ENCODE results near the gene LIN37. TPM values are rescaled to one million over a fixed set of nuclear protein-coding genes. Genes with fewer than 3 reads are reported as not detected.

LIN37 gene
- total and polyA plus RNA-seq, 2 of the 13 experiments (the other 11 are each of a cell fraction or from before 2014, with no cell fraction given), result 6.3 to 8.7 TPM

- TF ChIP-seq PRDM10 (CRISPR knock-in tag; IDR thresholded peaks at IDR 0.05; ENCODE audit: low read depth) (no peak), CENPX (CRISPR knock-in tag; IDR thresholded peaks at IDR 0.05) (no peak), NPAS2 (CRISPR knock-in tag; IDR thresholded peaks at IDR 0.05; ENCODE audit: borderline replicate concordance) (no peak), JUNB (CRISPR knock-in tag; IDR thresholded peaks at IDR 0.05; ENCODE audit: borderline replicate concordance) (no peak), DNMT1 (CRISPR knock-in tag; IDR thresholded peaks at IDR 0.05) (no peak), MED8 (CRISPR knock-in tag; IDR thresholded peaks at IDR 0.05; ENCODE audit: insufficient replicate concordance) (peak; percentile 43), KMT2B (CRISPR knock-in tag; IDR thresholded peaks at IDR 0.05) (peak; percentile 5; the same call in 1 of the 2 replicates), ZNF703 (CRISPR knock-in tag; IDR thresholded peaks at IDR 0.05; ENCODE audit: borderline replicate concordance) (no peak), ZNF83 (CRISPR knock-in tag; IDR thresholded peaks at IDR 0.05; ENCODE audit: borderline replicate concordance) (no peak), ZNF879 (CRISPR knock-in tag; IDR thresholded peaks at IDR 0.05) (no peak), FLYWCH1 (CRISPR knock-in tag; IDR thresholded peaks at IDR 0.05) (no peak), SRSF9 (IDR thresholded peaks at IDR 0.05; ENCODE audit: borderline replicate concordance, insufficient read depth, low read depth, low read length, poor library complexity, severe bottlenecking) (no peak), HIC2 (CRISPR knock-in tag; IDR thresholded peaks at IDR 0.05; ENCODE audit: low read depth) (0 out of 2 replicates have a peak, but pooled peaks have one; percentile 53), THAP11 (CRISPR knock-in tag; IDR thresholded peaks at IDR 0.05) (peak; percentile 97), NAIF1 (CRISPR knock-in tag; IDR thresholded peaks at IDR 0.05; ENCODE audit: borderline replicate concordance) (no peak; the same call in 1 of the 2 replicates), ZBTB37 (CRISPR knock-in tag; IDR thresholded peaks at IDR 0.05) (no peak), HES4 (CRISPR knock-in tag; IDR thresholded peaks at IDR 0.05; ENCODE audit: borderline replicate concordance) (0 out of 2 replicates have a peak, but pooled peaks have one; percentile 15), ZBTB14 (CRISPR knock-in tag; IDR thresholded peaks at IDR 0.05) (peak; percentile 52), ATAD3A (CRISPR knock-in tag; IDR thresholded peaks at IDR 0.05) (no peak), MATR3 (CRISPR knock-in tag; IDR thresholded peaks at IDR 0.05) (no peak), ZNF224 (CRISPR knock-in tag; IDR thresholded peaks at IDR 0.05) (no peak; the same call in 1 of the 2 replicates)
Measured at GRCh38 chr19:35716801-35717664, 31.3 kb upstream of the LIN37 start (continued).
